ENCODE results near the gene RAD51C.

RAD51C gene

DNA sequence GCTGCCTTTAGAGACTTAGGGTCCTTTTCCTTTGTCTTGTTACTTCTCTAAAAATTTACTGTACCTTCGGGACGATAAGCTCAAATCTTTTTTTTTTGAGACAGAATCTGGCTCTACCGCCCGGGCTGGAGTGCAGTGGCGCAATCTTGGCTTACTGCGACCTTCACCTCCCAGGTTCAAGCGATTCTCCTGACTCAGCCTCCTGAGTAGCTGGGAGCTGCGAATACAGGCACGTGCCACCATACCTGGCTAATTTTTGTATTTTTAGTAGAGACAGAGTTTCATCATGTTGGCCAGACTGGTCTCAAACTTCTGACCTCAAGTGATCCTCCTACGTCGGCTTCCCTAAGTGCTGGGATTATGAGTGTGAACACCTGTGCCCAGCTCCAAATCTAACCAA lies 7.4 kb downstream of the RAD51C start:
- TF ChIP-seq, protein P1, sequence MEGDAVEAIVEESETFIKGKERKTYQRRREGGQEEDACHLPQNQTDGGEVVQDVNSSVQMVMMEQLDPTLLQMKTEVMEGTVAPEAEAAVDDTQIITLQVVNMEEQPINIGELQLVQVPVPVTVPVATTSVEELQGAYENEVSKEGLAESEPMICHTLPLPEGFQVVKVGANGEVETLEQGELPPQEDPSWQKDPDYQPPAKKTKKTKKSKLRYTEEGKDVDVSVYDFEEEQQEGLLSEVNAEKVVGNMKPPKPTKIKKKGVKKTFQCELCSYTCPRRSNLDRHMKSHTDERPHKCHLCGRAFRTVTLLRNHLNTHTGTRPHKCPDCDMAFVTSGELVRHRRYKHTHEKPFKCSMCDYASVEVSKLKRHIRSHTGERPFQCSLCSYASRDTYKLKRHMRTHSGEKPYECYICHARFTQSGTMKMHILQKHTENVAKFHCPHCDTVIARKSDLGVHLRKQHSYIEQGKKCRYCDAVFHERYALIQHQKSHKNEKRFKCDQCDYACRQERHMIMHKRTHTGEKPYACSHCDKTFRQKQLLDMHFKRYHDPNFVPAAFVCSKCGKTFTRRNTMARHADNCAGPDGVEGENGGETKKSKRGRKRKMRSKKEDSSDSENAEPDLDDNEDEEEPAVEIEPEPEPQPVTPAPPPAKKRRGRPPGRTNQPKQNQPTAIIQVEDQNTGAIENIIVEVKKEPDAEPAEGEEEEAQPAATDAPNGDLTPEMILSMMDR (IDR thresholded peaks at IDR 0.05) = no peak
- H3K27ac ChIP-seq = no peak overlapping the region
- DNase-seq = no peak
- no peaks in the 10 kb centered on the region for H3K9me3 ChIP-seq
- intact Hi-C loops (cut with DNase I; ENCODE audit: low total_unique reads) = loop anchor here (10.0 kb wide), 1 partner anchor 175 kb away; no protein-coding TSS in a partner anchor
- H3K4me1 ChIP-seq = no peaks in the 10 kb centered on the region
- H3K27me3 ChIP-seq = no peaks in the 10 kb centered on the region
- no peak overlapping the region for H3K4me3 ChIP-seq
- peaks cover 9 to 77% (median 38%) of the 10 kb centered on the region in 3 donors for H3K36me3 ChIP-seq

DNA sequence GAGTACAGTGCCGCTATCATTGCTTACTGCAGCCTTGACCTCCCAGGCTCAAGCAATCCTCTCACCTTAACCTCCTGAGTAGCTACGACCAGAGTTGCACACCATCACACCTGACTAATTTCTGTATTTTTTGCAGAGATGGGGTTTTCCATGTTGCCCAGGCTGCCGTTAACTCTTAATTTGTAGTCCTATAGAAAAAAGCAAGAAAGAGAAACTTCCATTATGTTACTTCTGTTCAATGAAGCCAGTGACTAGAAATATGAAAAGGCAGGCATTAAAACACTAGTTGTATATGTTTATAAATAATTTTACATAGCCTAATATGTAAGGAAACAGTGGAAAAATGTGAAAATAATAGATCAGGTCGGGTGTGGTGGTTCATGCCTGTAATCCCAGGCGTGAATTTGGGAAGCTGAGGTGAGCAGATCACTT lies 9.7 kb downstream of the RAD51C start:
- Histone ChIP-seq H3K27ac (no peak overlapping the region), H3K9me3 (no peaks in the 10 kb centered on the region), H3K27me3 (no peaks in the 10 kb centered on the region), H3K4me3 (no peak overlapping the region), H3K4me1 (no peaks in the 10 kb centered on the region), H3K36me3 (peaks cover 24 to 89% (median 38%) of the 10 kb centered on the region in 3 donors)
- no peak for DNase-seq
- TF ChIP-seq, protein P1 (IDR thresholded peaks at IDR 0.05) = no peak
- intact Hi-C loops (cut with DNase I; ENCODE audit: low total_unique reads) = no loop called here

DNA sequence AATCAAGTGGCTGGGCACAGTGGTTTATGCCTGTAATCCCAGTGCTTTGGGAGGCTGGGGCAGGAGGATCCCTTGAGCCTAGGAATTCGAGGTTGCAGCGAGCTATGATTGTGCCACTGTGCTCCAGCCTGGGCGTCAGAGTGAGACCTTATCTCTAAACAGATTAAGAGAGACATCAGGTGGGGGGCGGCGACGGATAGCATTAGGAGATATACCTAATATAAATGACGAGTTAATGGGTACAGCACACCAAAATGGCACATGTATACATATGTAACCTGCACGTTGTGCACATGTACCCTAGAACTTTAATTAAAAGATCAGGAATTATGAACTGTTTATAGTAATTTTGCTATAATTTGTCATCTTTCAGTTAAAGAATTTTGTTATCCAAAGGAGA lies 10.3 kb downstream of the RAD51C start:
- H3K4me3 ChIP-seq = no peak overlapping the region
- TF ChIP-seq, protein P1 (IDR thresholded peaks at IDR 0.05) = no peak
- no peaks in the 10 kb centered on the region for H3K27me3 ChIP-seq
- H3K27ac ChIP-seq = no peak overlapping the region
- H3K9me3 ChIP-seq = no peaks in the 10 kb centered on the region
- DNase-seq = no peak
- H3K36me3 ChIP-seq = peaks cover 28 to 89% (median 38%) of the 10 kb centered on the region in 3 donors
- intact Hi-C loops (cut with DNase I; ENCODE audit: low total_unique reads) = no loop called here
- H3K4me1 ChIP-seq = no peaks in the 10 kb centered on the region

DNA sequence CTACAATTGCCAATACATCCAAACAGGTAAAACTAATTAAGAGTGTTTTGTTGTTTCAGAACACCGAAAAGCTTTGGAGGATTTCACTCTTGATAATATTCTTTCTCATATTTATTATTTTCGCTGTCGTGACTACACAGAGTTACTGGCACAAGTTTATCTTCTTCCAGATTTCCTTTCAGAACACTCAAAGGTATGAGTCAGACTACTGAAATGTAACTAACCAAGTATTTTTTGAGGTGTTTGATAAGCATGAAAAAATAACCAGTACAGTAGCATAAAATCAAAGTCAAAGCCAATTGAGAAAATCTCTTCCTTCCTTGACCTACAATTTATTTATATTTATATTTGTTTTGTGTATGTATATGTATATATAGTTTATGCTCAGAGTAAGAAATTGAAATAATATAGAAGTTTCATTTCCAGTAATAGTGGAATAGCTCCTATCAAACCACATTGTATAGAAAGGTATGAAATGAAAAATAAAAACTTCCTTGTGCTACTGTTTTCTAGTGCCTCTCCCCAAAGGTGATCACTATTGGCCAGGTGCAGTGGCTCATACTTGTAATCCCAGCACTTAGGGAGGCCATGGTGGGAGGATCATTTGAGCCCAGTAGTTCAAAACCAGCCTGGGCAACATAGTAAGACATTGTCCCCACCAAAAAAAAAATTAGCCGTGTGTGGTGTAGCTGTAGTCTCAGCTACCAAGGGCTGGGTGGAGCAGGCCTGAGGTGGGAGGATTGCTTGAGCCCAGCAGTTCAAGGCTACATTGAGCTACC lies 10.9 kb downstream of the RAD51C start:
- Histone ChIP-seq H3K4me1 (no peaks in the 10 kb centered on the region), H3K27ac (no peak overlapping the region), H3K4me3 (no peak overlapping the region), H3K27me3 (no peaks in the 10 kb centered on the region), H3K36me3 (peaks cover 29 to 86% (median 38%) of the 10 kb centered on the region in 3 donors), H3K9me3 (no peaks in the 10 kb centered on the region)
- DNase-seq = no peak
- intact Hi-C loops (cut with DNase I; ENCODE audit: low total_unique reads) = no loop called here
- TF ChIP-seq, protein P1 (IDR thresholded peaks at IDR 0.05) = no peak

DNA sequence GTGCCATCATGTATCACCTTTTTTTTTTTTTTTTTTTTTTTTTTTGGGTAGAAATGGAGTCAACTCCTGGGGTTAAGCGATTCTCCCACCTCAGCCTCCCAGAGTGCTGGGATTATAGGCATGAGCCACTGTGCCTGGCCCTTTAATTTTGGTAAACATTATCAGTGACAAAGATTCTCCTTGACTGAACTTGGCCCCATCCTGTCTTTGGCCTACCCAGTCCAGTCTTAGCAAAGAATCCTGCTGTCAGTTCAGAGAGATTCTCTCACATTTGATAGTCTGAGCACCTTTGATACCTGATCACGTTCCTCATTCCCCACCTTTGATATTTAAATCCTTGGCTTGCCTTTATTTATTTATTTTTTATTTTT lies 11.5 kb downstream of the RAD51C start:
- H3K36me3 ChIP-seq = peaks cover 29 to 81% (median 38%) of the 10 kb centered on the region in 3 donors
- H3K4me3 ChIP-seq = no peak overlapping the region
- no peak overlapping the region for H3K27ac ChIP-seq
- H3K27me3 ChIP-seq = no peaks in the 10 kb centered on the region
- intact Hi-C loops (cut with DNase I; ENCODE audit: low total_unique reads) = no loop called here
- TF ChIP-seq, protein P1 (IDR thresholded peaks at IDR 0.05) = no peak
- H3K4me1 ChIP-seq = no peaks in the 10 kb centered on the region
- no peaks in the 10 kb centered on the region for H3K9me3 ChIP-seq
- DNase-seq = no peak
